ENCODE results near the gene ARPC1B. TPM values are rescaled to one million over a fixed set of nuclear protein-coding genes. Genes with fewer than 3 reads are reported as not detected.
A peak's percentile ranks its signal among the peaks of the same experiment; 100 is the strongest.
"Not testable (repeated sequence)": the region's sequence is repeated elsewhere in the genome, so short reads cannot be mapped to it uniquely, and the experiment has no call there.

Gene ARPC1B
- total RNA-seq: 100 to 1,000 TPM; 334 to 345 TPM

- H3K4me1 Mint-ChIP-seq (ENCODE audit: low read depth): peaks cover 24% of the 10 kb centered on the region
- intact Hi-C loops (cut with micrococcal nuclease): loop anchor here (1.0 to 5.0 kb wide), 3 partner anchors 18 to 332 kb away; partner anchors contain the start of genes BUD31 and PDAP1
- peak within 1 kb of the TSS; percentile 87 for H3K27ac Mint-ChIP-seq
- no peaks in the 10 kb centered on the region for H3K9me3 Mint-ChIP-seq
- CTCF ChIA-PET: interaction anchor here (1.3 kb wide), 1 partner anchor 9 kb away, joined by 3 read pairs; no protein-coding TSS in a partner anchor
- H3K27me3 Mint-ChIP-seq (ENCODE audit: low read depth): no peaks in the 10 kb centered on the region
- peak; percentile 88 for DNase-seq
- peaks cover 17% of the 10 kb centered on the region for H3K36me3 Mint-ChIP-seq (ENCODE audit: low read depth)
- peak within 1 kb of the TSS; percentile 79 for H3K4me3 Mint-ChIP-seq
These were observed at the start of gene ARPC1B for GRCh38 chr7:99374111-99375064. Gene ARPC1B (plus strand): TSS chr7:99374730. CDS start chr7:99385715, 10,985 bp downstream.

- Mint-ChIP-seq H3K27ac (peak overlapping the region; percentile 88), H3K4me3 (peak overlapping the region; percentile 80), H3K4me1 (ENCODE audit: low read depth) (peaks cover 34% of the 10 kb centered on the region), H3K27me3 (ENCODE audit: low read depth) (no peaks in the 10 kb centered on the region), H3K9me3 (no peaks in the 10 kb centered on the region), H3K36me3 (ENCODE audit: low read depth) (no peaks in the 10 kb centered on the region)
- DNase-seq: no peak
- intact Hi-C loops (cut with micrococcal nuclease): loop anchor here (2.0 to 5.0 kb wide), 3 partner anchors 53 to 446 kb away; partner anchors contain the start of genes MYH16, SMURF1 and TRRAP
- CTCF ChIA-PET: interaction anchor here (0.6 kb wide), 1 partner anchor 433 kb away, joined by 4 read pairs; no protein-coding TSS in a partner anchor
These were observed 49.5 kb upstream of the ARPC1B start for GRCh38 chr7:99325001-99325493.

- Mint-ChIP-seq H3K4me3 (peak within 1 kb of the TSS; percentile 80), H3K27me3 (ENCODE audit: low read depth) (no peaks in the 10 kb centered on the region), H3K36me3 (ENCODE audit: low read depth) (no peaks in the 10 kb centered on the region), H3K4me1 (ENCODE audit: low read depth) (peaks cover 41% of the 10 kb centered on the region), H3K9me3 (no peaks in the 10 kb centered on the region), H3K27ac (peak within 1 kb of the TSS; percentile 88)
- peak; percentile 90 for DNase-seq
- intact Hi-C loops (cut with micrococcal nuclease): loop anchor here (1.0 to 5.0 kb wide), 5 partner anchors 53 to 447 kb away; partner anchors contain the start of genes BUD31, MYH16, PDAP1 and SMURF1
- CTCF ChIA-PET: interaction anchor here (0.6 kb wide), 1 partner anchor 434 kb away, joined by 4 read pairs; no protein-coding TSS in a partner anchor
These were observed 48.7 kb upstream of the ARPC1B start, which contains the start of gene ARPC1A for GRCh38 chr7:99325592-99326407. Gene ARPC1A (plus strand): TSS chr7:99325898. CDS start chr7:99333354, 7,456 bp downstream.

- Mint-ChIP-seq H3K36me3 (ENCODE audit: low read depth) (no peaks in the 10 kb centered on the region), H3K4me1 (ENCODE audit: low read depth) (peaks cover 47% of the 10 kb centered on the region), H3K9me3 (no peaks in the 10 kb centered on the region), H3K27ac (peak overlapping the region; percentile 88), H3K27me3 (ENCODE audit: low read depth) (no peaks in the 10 kb centered on the region), H3K4me3 (peak overlapping the region; percentile 80)
- DNase-seq: no peak
- CTCF ChIA-PET: interaction anchor here (0.6 to 1.2 kb wide), 3 partner anchors 13 to 112 kb away, joined by 3 to 4 read pairs (median 3); no protein-coding TSS in a partner anchor
- intact Hi-C loops (cut with micrococcal nuclease): loop anchor here (1.0 to 5.0 kb wide), 4 partner anchors 54 to 184 kb away; partner anchors contain the start of genes BUD31, MYH16, PDAP1 and SMURF1
These were observed 48.1 kb upstream of the ARPC1B start for GRCh38 chr7:99326408-99326782.

DNA sequence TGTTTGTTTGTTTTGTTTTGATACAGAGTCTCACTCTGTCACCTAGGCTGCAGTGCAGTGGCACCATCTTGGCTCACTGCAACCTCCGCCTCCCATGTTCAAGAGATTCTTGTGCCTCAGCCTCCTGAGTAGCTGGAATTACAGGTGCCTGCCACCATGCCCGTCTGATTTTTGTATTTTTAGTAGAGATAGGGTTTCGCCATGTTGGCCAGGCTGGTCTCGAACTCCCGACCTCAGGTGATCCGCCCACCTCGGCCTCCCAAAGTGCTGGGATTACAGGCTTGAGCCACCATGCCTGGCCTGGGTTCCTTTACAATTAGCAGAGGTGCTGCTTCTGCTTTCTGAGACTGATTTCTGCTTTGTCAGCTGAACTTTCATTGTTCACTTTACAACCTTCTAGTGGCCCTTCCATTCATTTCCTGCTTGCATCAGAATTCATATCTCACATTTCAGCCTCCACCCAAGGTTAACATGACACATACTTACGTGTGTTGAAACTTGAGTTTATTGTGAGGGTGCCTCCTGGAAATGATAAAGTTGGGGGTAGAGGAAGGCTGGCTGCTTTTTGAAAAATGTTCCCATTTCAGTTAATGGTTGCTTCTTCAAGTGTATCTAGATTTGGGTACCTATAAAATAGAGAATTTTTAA lies 44.1 kb upstream of the ARPC1B start:
- H3K27me3 Mint-ChIP-seq (ENCODE audit: low read depth); H3K36me3 Mint-ChIP-seq (ENCODE audit: low read depth); H3K9me3 Mint-ChIP-seq: not testable (repeated sequence)
- Mint-ChIP-seq H3K4me3 (peak overlapping the region; percentile 32), H3K4me1 (ENCODE audit: low read depth) (peaks cover 60% of the 10 kb centered on the region), H3K27ac (peak overlapping the region; percentile 92)
- CTCF ChIA-PET: interaction anchor here (0.9 kb wide), 1 partner anchor 78 kb away, joined by 3 read pairs; the partner anchor contains the start of genes BUD31 and PDAP1
- DNase-seq: peak; percentile 40
- intact Hi-C loops (cut with micrococcal nuclease): loop anchor here (1.0 kb wide), 1 partner anchor 51 kb away; no protein-coding TSS in a partner anchor

DNA sequence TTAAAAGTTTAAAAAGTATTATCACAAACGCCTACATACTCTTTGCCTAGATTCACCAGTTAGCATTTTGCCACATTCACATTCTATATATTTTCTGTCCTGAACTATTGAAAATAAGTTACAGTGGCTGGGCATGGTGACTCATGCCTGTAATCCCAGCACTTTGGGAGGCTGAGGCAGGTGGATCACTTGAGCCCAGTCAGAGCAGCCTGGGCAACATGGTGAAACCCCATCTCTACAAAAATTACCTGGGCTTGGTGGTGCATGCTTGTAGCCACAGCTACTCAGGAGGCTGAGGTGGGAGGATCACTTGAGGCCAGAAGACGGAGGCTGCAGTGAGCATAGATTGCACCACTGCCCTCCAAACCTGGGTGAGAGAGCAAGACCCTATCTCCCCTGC lies 43.5 kb upstream of the ARPC1B start:
- Mint-ChIP-seq H3K27me3 (ENCODE audit: low read depth) (no peaks in the 10 kb centered on the region), H3K4me1 (ENCODE audit: low read depth) (peaks cover 60% of the 10 kb centered on the region), H3K4me3 (peak overlapping the region; percentile 6), H3K36me3 (ENCODE audit: low read depth) (peaks cover 10% of the 10 kb centered on the region), H3K27ac (peak overlapping the region; percentile 92), H3K9me3 (no peaks in the 10 kb centered on the region)
- DNase-seq: peak; percentile 57
- CTCF ChIA-PET: interaction anchor here (0.6 kb wide), 1 partner anchor 233 kb away, joined by 3 read pairs; no protein-coding TSS in a partner anchor
- intact Hi-C loops (cut with micrococcal nuclease): no loop called here

DNA sequence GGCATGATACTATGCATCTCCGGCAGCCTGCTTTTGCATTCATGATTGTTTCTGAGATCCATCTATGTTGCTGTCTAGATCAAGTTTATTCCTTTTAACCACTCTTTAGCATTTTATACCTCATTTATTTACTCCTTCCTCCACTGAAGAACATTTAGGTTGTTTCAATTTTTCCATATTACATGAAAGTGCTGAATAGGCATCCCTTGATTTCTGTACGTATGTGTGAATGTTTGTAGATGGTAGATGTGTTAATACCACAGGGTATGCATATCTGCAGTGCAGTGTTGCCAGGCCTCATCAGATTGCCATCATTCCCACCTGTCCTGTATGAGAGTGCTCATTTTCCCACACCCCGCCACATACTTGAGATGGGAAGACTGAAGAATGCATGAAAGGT lies 34.9 kb upstream of the ARPC1B start:
- peaks cover 13% of the 10 kb centered on the region for H3K4me1 Mint-ChIP-seq (ENCODE audit: low read depth)
- intact Hi-C loops (cut with micrococcal nuclease): no loop called here
- peaks cover 37% of the 10 kb centered on the region for H3K36me3 Mint-ChIP-seq (ENCODE audit: low read depth)
- H3K27me3 Mint-ChIP-seq (ENCODE audit: low read depth): no peaks in the 10 kb centered on the region
- no peak overlapping the region for H3K4me3 Mint-ChIP-seq
- CTCF ChIA-PET: interaction anchor here (1.2 to 1.6 kb wide), 2 partner anchors 11 to 21 kb away, joined by 3 read pairs; no protein-coding TSS in a partner anchor
- H3K9me3 Mint-ChIP-seq: no peaks in the 10 kb centered on the region
- no peak overlapping the region for H3K27ac Mint-ChIP-seq
- no peak for DNase-seq

DNA sequence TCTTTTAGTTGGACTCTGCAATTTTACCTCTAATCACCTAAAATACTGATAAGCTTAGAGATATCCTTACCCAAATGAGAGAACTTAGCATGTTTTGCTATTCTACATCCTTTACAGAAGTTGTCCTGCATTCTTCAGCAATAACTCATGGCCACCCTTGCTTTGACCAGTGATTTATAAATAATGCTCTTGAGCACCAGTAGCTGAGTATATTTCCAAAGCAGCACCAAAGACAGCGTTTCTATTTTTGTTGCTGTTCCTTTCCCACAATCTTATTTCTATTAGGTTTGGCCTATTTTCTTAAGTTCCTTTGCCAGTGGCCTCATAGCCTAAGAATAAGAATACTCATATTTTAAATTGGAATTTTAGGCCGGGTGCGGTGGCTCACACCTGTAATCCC lies 33.9 kb upstream of the ARPC1B start:
- Mint-ChIP-seq H3K36me3 (ENCODE audit: low read depth) (peaks cover 38% of the 10 kb centered on the region), H3K27ac (no peak overlapping the region)
- CTCF ChIA-PET: interaction anchor here (1.6 kb wide), 1 partner anchor 10 kb away, joined by 3 read pairs; no protein-coding TSS in a partner anchor

DNA sequence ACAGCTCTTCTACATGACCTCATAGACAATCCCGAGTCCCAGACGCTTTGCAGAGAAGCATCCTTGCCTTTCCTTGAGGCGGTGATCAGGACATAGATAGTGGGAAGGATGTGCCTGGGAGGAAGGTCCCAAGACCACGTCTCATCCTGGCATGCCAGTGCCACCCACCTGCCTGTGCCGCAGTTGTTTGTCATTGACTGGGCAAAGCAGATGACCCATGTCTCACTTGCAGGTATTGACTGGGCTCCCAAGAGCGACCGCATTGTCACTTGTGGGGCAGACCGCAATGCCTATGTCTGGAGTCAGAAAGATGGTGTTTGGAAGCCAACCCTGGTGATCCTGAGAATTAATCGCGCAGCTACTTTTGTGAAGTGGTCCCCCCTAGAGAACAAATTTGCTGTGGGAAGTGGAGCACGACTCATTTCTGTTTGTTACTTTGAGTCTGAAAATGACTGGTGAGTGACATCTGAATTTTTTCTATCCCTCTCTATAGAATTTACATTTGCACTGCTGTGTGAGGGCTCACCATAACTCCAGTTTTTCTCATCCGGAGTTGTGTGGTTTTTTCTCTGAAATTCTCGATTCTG lies 30.4 kb upstream of the ARPC1B start:
- Mint-ChIP-seq H3K4me1 (ENCODE audit: low read depth) (peaks cover 10% of the 10 kb centered on the region), H3K27ac (no peak overlapping the region), H3K9me3 (no peaks in the 10 kb centered on the region), H3K36me3 (ENCODE audit: low read depth) (peaks cover 37% of the 10 kb centered on the region), H3K27me3 (ENCODE audit: low read depth) (no peaks in the 10 kb centered on the region), H3K4me3 (no peak overlapping the region)
- DNase-seq: no peak
- intact Hi-C loops (cut with micrococcal nuclease): no loop called here
- CTCF ChIA-PET: no interaction called here

More for the DNA sequence above, 33.9 kb upstream of the ARPC1B start:
- DNase-seq: no peak
- Mint-ChIP-seq H3K4me1 (ENCODE audit: low read depth) (peaks cover 10% of the 10 kb centered on the region), H3K9me3 (no peaks in the 10 kb centered on the region), H3K27me3 (ENCODE audit: low read depth) (no peaks in the 10 kb centered on the region), H3K4me3 (no peak overlapping the region)
- intact Hi-C loops (cut with micrococcal nuclease): no loop called here

GRCh38 chr7:99350641-99351040 lies 23.9 kb upstream of the ARPC1B start:
- peak overlapping the region; percentile 56 for H3K27ac Mint-ChIP-seq

DNA sequence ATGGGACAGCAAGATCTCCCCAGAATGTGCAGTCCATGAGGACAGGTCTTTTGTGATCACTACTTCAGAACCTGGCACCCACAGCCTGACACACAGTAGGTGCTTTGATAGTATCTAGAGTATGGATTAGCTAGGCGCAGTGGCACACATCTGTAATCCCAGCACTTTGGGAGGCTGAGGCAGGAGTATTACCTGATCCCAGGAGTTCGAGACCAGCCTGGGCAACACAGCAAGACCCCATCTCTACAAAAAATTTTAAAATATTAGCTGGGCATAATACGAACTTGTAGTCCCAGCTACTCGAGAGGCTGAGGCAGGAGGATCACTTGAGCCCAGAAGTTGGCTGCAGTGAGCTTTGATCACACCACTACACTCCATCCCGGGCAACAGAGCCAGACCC lies 22.3 kb upstream of the ARPC1B start:
- DNase-seq: no peak
- H3K4me3 Mint-ChIP-seq: no peak overlapping the region
- no peak overlapping the region for H3K27ac Mint-ChIP-seq
- intact Hi-C loops (cut with micrococcal nuclease): no loop called here
- no peaks in the 10 kb centered on the region for H3K27me3 Mint-ChIP-seq (ENCODE audit: low read depth)
- H3K36me3 Mint-ChIP-seq (ENCODE audit: low read depth): peaks cover 16% of the 10 kb centered on the region
- H3K4me1 Mint-ChIP-seq (ENCODE audit: low read depth): no peaks in the 10 kb centered on the region
- no peaks in the 10 kb centered on the region for H3K9me3 Mint-ChIP-seq
- CTCF ChIA-PET: interaction anchor here (0.6 kb wide), 1 partner anchor 321 kb away, joined by 3 read pairs; no protein-coding TSS in a partner anchor

More at GRCh38 chr7:99350641-99351040, 23.9 kb upstream of the ARPC1B start:
- H3K4me3 Mint-ChIP-seq; intact Hi-C loops (cut with micrococcal nuclease); H3K9me3 Mint-ChIP-seq; DNase-seq; H3K27me3 Mint-ChIP-seq (ENCODE audit: low read depth); H3K4me1 Mint-ChIP-seq (ENCODE audit: low read depth): not testable (repeated sequence)
- peaks cover 16% of the 10 kb centered on the region for H3K36me3 Mint-ChIP-seq (ENCODE audit: low read depth)
- CTCF ChIA-PET: interaction anchor here (0.6 to 1.7 kb wide), 3 partner anchors 11 to 569 kb away, joined by 3 to 5 read pairs (median 3); partner anchors contain the start of gene TRIM4
